T-cell (primary cell): Measurements from ENCODE around the gene CCDC126. TPM values are rescaled to one million over a fixed set of nuclear protein-coding genes. Genes with fewer than 3 reads are reported as not detected.

Source experiments
- ATAC-seq, 4 experiments: fragments of 200-7000 bp in 3 of 4; fragments of 150-1000 bp in 1 of 4; cut with Tn5 transposase; replicated peaks in 1 of 4; 1 replicate in 3 of 4; 2 replicates in 1 of 4; pipeline ENCODE4 v1.10.0; 2021; ENCODE audit warnings: moderate library complexity in 3 of 4, mild to moderate bottlenecking in 2 of 4, moderate number of reproducible peaks in 1 of 4
- CTCF ChIA-PET, 2 donors: fragments of 300-600 bp; sonication (Branson Sonifier 250); formaldehyde crosslinking; loops; one replicate each; lab custom pipeline; 2022; ENCODE audit warnings: antibody characterized with exemption in 2 of 2; lab: Charles Lee
- POLR2A ChIA-PET, 2 donors: fragments of 300-600 bp; sonication (Branson Sonifier 250); formaldehyde crosslinking; loops; one replicate each; lab custom pipeline; 2022; ENCODE audit warnings: antibody characterized with exemption in 2 of 2; lab: Charles Lee
- DNase-seq, 35 experiments: peaks; one replicate each; pipeline versions ENCODE4 v3.0.0 to v3.0.0-alpha.2; 2013 to 2023
- H3K27ac ChIP-seq: one replicate; pipeline ENCODE4 v1.5.1; 2013; ENCODE audit warnings: low read length
- H3K27me3 ChIP-seq, 2 experiments: replicated peaks in 1 of 2; 1 replicate in 1 of 2; 2 replicates in 1 of 2; pipeline versions ENCODE4 v1.6.1 to v1.7.0; 2013; ENCODE audit warnings: low read length in 1 of 2, mixed read lengths in 1 of 2; ENCODE audit not compliant: control insufficient read depth in 2 of 2, insufficient read depth in 2 of 2; ENCODE audit errors: extremely low read depth in 1 of 2
- H3K36me3 ChIP-seq, 2 donors: 1 replicate in 1 of 2; 2 replicates in 1 of 2; pipeline versions ENCODE4 v1.6.1 to v1.7.0; 2013; ENCODE audit warnings: low read length in 1 of 2; ENCODE audit not compliant: control insufficient read depth in 2 of 2, insufficient read depth in 1 of 2; ENCODE audit errors: extremely low read depth in 1 of 2
- H3K4me1 ChIP-seq, 2 experiments: 1 replicate in 1 of 2; 2 replicates in 1 of 2; pipeline versions ENCODE4 v1.6.1 to v1.7.0; 2013; ENCODE audit warnings: low read length in 2 of 2, mixed read lengths in 1 of 2; ENCODE audit not compliant: insufficient read depth in 2 of 2, control insufficient read depth in 1 of 2; ENCODE audit errors: extremely low read depth in 1 of 2
- H3K4me3 ChIP-seq, 2 donors: 1 replicate in 1 of 2; 2 replicates in 1 of 2; pipeline versions ENCODE4 v1.5.1 to v1.7.0; 2013; ENCODE audit warnings: mild to moderate bottlenecking in 2 of 2, low read length in 1 of 2, moderate library complexity in 1 of 2; ENCODE audit not compliant: control insufficient read depth in 1 of 2; ENCODE audit errors: extremely low read depth in 1 of 2
- H3K9me3 ChIP-seq: 2 replicates; pipeline ENCODE4 v1.7.0; 2013
- H3K27ac Mint-ChIP-seq, 2 donors: one replicate each; pipeline ENCODE4 v1.8.0; 2020 to 2021; ENCODE audit warnings: mild to moderate bottlenecking in 2 of 2, mixed read lengths in 2 of 2
- H3K27me3 Mint-ChIP-seq, 2 donors: one replicate each; pipeline ENCODE4 v1.8.0; 2021 to 2022; ENCODE audit warnings: mixed read lengths in 2 of 2
- H3K36me3 Mint-ChIP-seq: one replicate; pipeline ENCODE4 v1.8.0; 2021; ENCODE audit warnings: mixed read lengths
- H3K4me1 Mint-ChIP-seq, 3 donors: one replicate each; pipeline ENCODE4 v1.8.0; 2020 to 2022; ENCODE audit warnings: mixed read lengths in 3 of 3, mild to moderate bottlenecking in 1 of 3
- H3K4me3 Mint-ChIP-seq, 3 donors: one replicate each; pipeline ENCODE4 v1.8.0; 2020 to 2022; ENCODE audit warnings: mild to moderate bottlenecking in 3 of 3, mixed read lengths in 3 of 3, moderate library complexity in 3 of 3
- H3K9me3 Mint-ChIP-seq, 3 donors: one replicate each; pipeline ENCODE4 v1.8.0; 2020 to 2022; ENCODE audit warnings: mixed read lengths in 3 of 3
- WGBS: methylation state at CpG from one replicate; pipeline ENCODE4 v1.1.5; 2013; ENCODE audit warnings: missing lambda C conversion rate; ENCODE audit not compliant: insufficient coverage; 5-methylcytosine and 5-hydroxymethylcytosine counted together
- total RNA-seq, 35 experiments: library from RNA in 6 of 35; stranded (reverse) in 6 of 35; fragments of 120-200 nt in 1 of 35; gene quantifications; one replicate each; pipeline versions ENCODE4 v1.2.1 to v1.2.4 and lab custom pipeline; 2013 to 2026

Gene CCDC126
- total RNA-seq, 5 donors from 2014 or later (not counting 1 experiment from before 2014, with no cell fraction given), result 10.4 to 15.6 (median 11.1) TPM

DNA sequence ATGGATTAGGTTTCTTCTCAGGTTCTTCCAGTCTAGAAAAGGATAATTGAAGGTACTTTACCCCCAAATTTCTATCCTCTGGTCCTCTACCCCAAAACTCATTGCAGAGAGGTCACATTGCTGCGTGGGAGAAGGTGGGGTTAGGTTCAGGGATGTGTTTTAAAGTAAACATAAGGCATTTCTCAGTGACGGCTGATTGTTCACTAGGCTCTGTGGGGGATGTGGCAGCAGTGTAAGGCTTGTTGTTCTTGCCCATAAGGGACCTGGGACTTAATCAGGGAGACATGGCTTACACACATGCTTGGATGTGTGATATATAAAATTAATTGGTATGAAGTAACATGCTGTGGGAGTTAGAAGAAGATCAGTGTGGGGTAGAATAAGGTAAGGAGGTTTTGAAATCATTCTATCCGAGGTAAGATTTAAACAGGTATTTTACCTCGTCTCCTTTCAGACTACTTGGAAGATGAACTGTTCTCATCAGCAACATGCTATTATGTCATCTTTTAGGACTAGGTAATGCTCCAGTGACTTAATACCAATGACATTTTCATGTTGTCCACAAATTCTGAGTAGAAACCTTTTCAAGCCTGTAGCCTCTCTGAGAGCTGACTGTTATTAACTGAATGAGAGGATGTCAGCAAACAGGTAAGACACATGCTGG, 6.6 kb downstream of the CCDC126 start:
- Histone ChIP-seq H3K4me3 (no peak overlapping the region), H3K27ac (no peak overlapping the region), H3K27me3 (no peaks in the 10 kb centered on the region), H3K9me3 (no peaks in the 10 kb centered on the region), H3K36me3 (no peaks in the 10 kb centered on the region), H3K4me1 (no peaks in the 10 kb centered on the region)
- 63% methylated on average over 2 of the region's 4 CpGs for WGBS
- Mint-ChIP-seq H3K9me3 (no peaks in the 10 kb centered on the region), H3K4me1 (peaks cover 34 to 39% (median 37%) of the 10 kb centered on the region in 3 donors), H3K36me3 (peaks cover 30% of the 10 kb centered on the region), H3K27me3 (no peaks in the 10 kb centered on the region), H3K4me3 (no peak overlapping the region), H3K27ac (no peak overlapping the region)
- CTCF ChIA-PET, result no interaction called here
- ATAC-seq (no peak), DNase-seq (no peak)
- POLR2A ChIA-PET, result no interaction called here

GRCh38 chr7:23604296-23604640, 7.1 kb downstream of the CCDC126 start:
- Mint-ChIP-seq H3K9me3 (no peaks in the 10 kb centered on the region), H3K4me3 (no peak overlapping the region), H3K36me3 (peaks cover 31% of the 10 kb centered on the region), H3K4me1 (peaks cover 29 to 34% (median 32%) of the 10 kb centered on the region in 3 donors), H3K27me3 (no peaks in the 10 kb centered on the region), H3K27ac (no peak overlapping the region)
- H3K36me3 ChIP-seq, result no peaks in the 10 kb centered on the region
- POLR2A ChIA-PET, result interaction anchor here in 1 of 2 donors (0.6 kb wide), 1 partner anchor 17 kb away, joined by 8 read pairs; no protein-coding TSS in a partner anchor
- H3K9me3 ChIP-seq, result no peaks in the 10 kb centered on the region
- ATAC-seq, result no peak
- H3K4me3 ChIP-seq, result no peak overlapping the region
- no peak for DNase-seq
- H3K27ac ChIP-seq, result no peak overlapping the region
- no peaks in the 10 kb centered on the region for H3K27me3 ChIP-seq
- CTCF ChIA-PET, result interaction anchor here in 1 of 2 donors (0.7 kb wide), 1 partner anchor 82 kb away, joined by 3 read pairs; no protein-coding TSS in a partner anchor
- no peaks in the 10 kb centered on the region for H3K4me1 ChIP-seq

GRCh38 chr7:23607130-23607529, 9.9 kb downstream of the CCDC126 start:
- H3K4me1 ChIP-seq, result no peaks in the 10 kb centered on the region
- peaks cover 12 to 18% (median 18%) of the 10 kb centered on the region in 3 donors for H3K4me1 Mint-ChIP-seq
- no peak overlapping the region for H3K4me3 Mint-ChIP-seq
- ChIA-PET POLR2A (no interaction called here), CTCF (no interaction called here)
- H3K4me3 ChIP-seq, result no peak overlapping the region
- no peak overlapping the region for H3K27ac ChIP-seq
- no peaks in the 10 kb centered on the region for H3K9me3 Mint-ChIP-seq
- ATAC-seq (no peak), DNase-seq (no peak)
- H3K27me3 ChIP-seq, result no peaks in the 10 kb centered on the region
- H3K9me3 ChIP-seq, result no peaks in the 10 kb centered on the region
- H3K36me3 Mint-ChIP-seq, result peaks cover 36% of the 10 kb centered on the region
- H3K27me3 Mint-ChIP-seq, result no peaks in the 10 kb centered on the region
- H3K27ac Mint-ChIP-seq, result no peak overlapping the region
- H3K36me3 ChIP-seq, result peaks cover 4 to 5% of the 10 kb centered on the region in 2 donors

- Histone ChIP-seq H3K27me3 (no peaks in the 10 kb centered on the region), H3K4me3 (no peak overlapping the region), H3K27ac (no peak overlapping the region), H3K4me1 (no peaks in the 10 kb centered on the region), H3K9me3 (no peaks in the 10 kb centered on the region), H3K36me3 (peaks cover 4 to 7% of the 10 kb centered on the region in 2 donors)
- Mint-ChIP-seq H3K4me1 (peaks cover 7 to 11% (median 11%) of the 10 kb centered on the region in 3 donors), H3K27me3 (no peaks in the 10 kb centered on the region), H3K9me3 (peaks cover 0 to 2% (median 0%) of the 10 kb centered on the region in 3 donors), H3K4me3 (no peak overlapping the region), H3K27ac (no peak overlapping the region), H3K36me3 (peaks cover 33% of the 10 kb centered on the region)
- ChIA-PET POLR2A (no interaction called here), CTCF (no interaction called here)
- 93% methylated on average over 3 of the region's 8 CpGs for WGBS
- DNase-seq, result no peak
- ATAC-seq, result no peak
Observed at GRCh38 chr7:23607866-23608265, 10.7 kb downstream of the CCDC126 start.

GRCh38 chr7:23615331-23615730, 18.1 kb downstream of the CCDC126 start:
- Mint-ChIP-seq H3K27ac (no peak overlapping the region), H3K4me1 (no peaks in the 10 kb centered on the region), H3K9me3 (peaks cover 9 to 23% (median 16%) of the 10 kb centered on the region in 3 donors), H3K4me3 (no peak overlapping the region), H3K36me3 (peaks cover 71% of the 10 kb centered on the region), H3K27me3 (no peaks in the 10 kb centered on the region)
- Histone ChIP-seq H3K36me3 (peaks cover 4 to 9% of the 10 kb centered on the region in 2 donors), H3K4me1 (no peaks in the 10 kb centered on the region), H3K27me3 (no peaks in the 10 kb centered on the region), H3K27ac (no peak overlapping the region), H3K9me3 (peaks cover 9% of the 10 kb centered on the region), H3K4me3 (no peak overlapping the region)
- no peak for DNase-seq
- ATAC-seq, result no peak
- ChIA-PET POLR2A (interaction anchor here in 1 of 2 donors (0.5 kb wide), 1 partner anchor 18 kb away, joined by 3 read pairs; no protein-coding TSS in a partner anchor), CTCF (no interaction called here)

GRCh38 chr7:23616593-23616992, 19.4 kb downstream of the CCDC126 start:
- H3K27ac ChIP-seq, result no peak overlapping the region
- H3K36me3 ChIP-seq, result peaks cover 4 to 9% of the 10 kb centered on the region in 2 donors
- peaks cover 9 to 23% (median 16%) of the 10 kb centered on the region in 3 donors for H3K9me3 Mint-ChIP-seq
- ATAC-seq (no peak), DNase-seq (no peak)
- peaks cover 68% of the 10 kb centered on the region for H3K36me3 Mint-ChIP-seq
- 100% methylated on average over 1 of the region's 2 CpGs for WGBS
- H3K27me3 ChIP-seq, result no peaks in the 10 kb centered on the region
- peaks cover 9% of the 10 kb centered on the region for H3K9me3 ChIP-seq
- CTCF ChIA-PET, result no interaction called here
- H3K27ac Mint-ChIP-seq, result no peak overlapping the region
- POLR2A ChIA-PET, result no interaction called here
- H3K4me1 ChIP-seq, result no peaks in the 10 kb centered on the region
- no peak overlapping the region for H3K4me3 ChIP-seq
- H3K4me3 Mint-ChIP-seq, result no peak overlapping the region
- H3K27me3 Mint-ChIP-seq, result no peaks in the 10 kb centered on the region
- H3K4me1 Mint-ChIP-seq, result peaks cover 0 to 2% (median 0%) of the 10 kb centered on the region in 3 donors
